Loucy (cell line): ENCODE data around the gene PTPA.

ENCODE experiments used
- H2AFZ ChIP-seq: fragments of 200-600 bp; sonication (generic); 2 replicates; pipeline ENCODE4 v1.6.0; 2016; ENCODE audit warnings: antibody characterized with exemption, mild to moderate bottlenecking, low read length, moderate library complexity
- H3F3A ChIP-seq: fragments of 200-600 bp; 2 replicates; pipeline ENCODE4 v1.6.0; 2016; ENCODE audit warnings: antibody characterized with exemption, low read depth, mild to moderate bottlenecking
- H3K27me3 ChIP-seq: fragments of 200-600 bp; sonication (generic); 2 replicates; pipeline ENCODE4 v1.6.1; 2014; ENCODE audit warnings: low read length, mild to moderate bottlenecking; ENCODE audit not compliant: insufficient read depth, poor library complexity, severe bottlenecking
- H3K36me3 ChIP-seq: fragments of 200-600 bp; sonication (generic); 2 replicates; pipeline ENCODE4 v1.6.1; 2016; ENCODE audit warnings: low read length; ENCODE audit not compliant: insufficient read depth
- H3K4me1 ChIP-seq: fragments of 200-600 bp; sonication (generic); 2 replicates; pipeline ENCODE4 v1.5.1; 2014; ENCODE audit warnings: low read length, mild to moderate bottlenecking; ENCODE audit not compliant: insufficient read depth, poor library complexity, severe bottlenecking
- H3K4me2 ChIP-seq: fragments of 200-600 bp; sonication (generic); 2 replicates; pipeline ENCODE4 v1.6.0; 2014; ENCODE audit warnings: antibody characterized with exemption, low read length, low read depth, mild to moderate bottlenecking; ENCODE audit not compliant: poor library complexity, severe bottlenecking
- H3K4me3 ChIP-seq: fragments of 200-600 bp; sonication (generic); 2 replicates; pipeline ENCODE4 v1.5.1; 2014; ENCODE audit warnings: low read length, mild to moderate bottlenecking, mixed read lengths; ENCODE audit not compliant: poor library complexity, severe bottlenecking
- H3K79me2 ChIP-seq: fragments of 200-600 bp; sonication (generic); 2 replicates; pipeline ENCODE4 v1.6.1; 2014; ENCODE audit warnings: low read length; ENCODE audit not compliant: insufficient read depth
- H3K9ac ChIP-seq: fragments of 200-600 bp; sonication (generic); 2 replicates; pipeline ENCODE4 v1.6.0; 2014; ENCODE audit warnings: mild to moderate bottlenecking, low read depth, low read length, moderate library complexity; ENCODE audit not compliant: poor library complexity, severe bottlenecking
- H3K9me2 ChIP-seq: fragments of 200-600 bp; sonication (generic); replicated peaks from 2 replicates; pipeline ENCODE4 v1.6.1; 2016; ENCODE audit warnings: low read depth, low read length, mixed read lengths
- H3K9me3 ChIP-seq: fragments of 200-600 bp; sonication (generic); 2 replicates; pipeline ENCODE4 v1.6.1; 2014; ENCODE audit warnings: mild to moderate bottlenecking, antibody characterized with exemption, low read length, low read depth; ENCODE audit not compliant: insufficient read depth
- H4K20me1 ChIP-seq: fragments of 200-600 bp; sonication (generic); 2 replicates; pipeline ENCODE4 v1.6.0; 2014; ENCODE audit warnings: antibody characterized with exemption, low read length, mild to moderate bottlenecking; ENCODE audit not compliant: insufficient read depth, poor library complexity, severe bottlenecking
- EZH2phosphoT487 ChIP-seq: fragments of 200-600 bp; IDR thresholded peaks from 2 replicates; pipeline ENCODE4 v1.6.1; 2018; ENCODE audit warnings: antibody characterized with exemption, mild to moderate bottlenecking, moderate library complexity, borderline replicate concordance
- TF ChIP-seq, protein P1 (sequence below): fragments of 200-600 bp; sonication (generic); conservative IDR thresholded peaks from 2 replicates; pipeline ENCODE4 v1.5.1; 2014; ENCODE audit warnings: mild to moderate bottlenecking, antibody characterized with exemption, low read length

PTPA gene

DNA sequence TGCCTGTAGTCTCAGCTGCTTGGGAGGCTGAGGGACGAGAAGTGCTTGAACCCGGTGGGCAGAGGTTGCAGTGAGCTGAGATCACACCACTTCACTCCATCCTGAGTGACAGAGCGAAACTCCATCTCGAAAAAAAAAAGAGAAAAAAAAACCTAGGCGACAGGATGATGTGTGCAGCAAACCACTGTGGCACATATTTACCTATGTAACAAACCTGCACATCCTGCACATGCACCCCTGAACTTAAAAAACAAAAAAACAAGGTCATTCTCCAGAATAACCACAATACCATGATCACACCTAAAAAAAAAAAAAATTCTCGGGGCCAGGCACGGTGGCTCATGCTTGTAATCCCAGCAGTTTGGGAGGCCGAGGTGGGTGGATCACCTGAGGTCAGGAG lies 37.8 kb upstream of the PTPA start:
- Histone ChIP-seq H3K36me3 (no peaks in the 10 kb centered on the region), H3K9ac (no peak overlapping the region), H3K9me2 (no peaks in the 10 kb centered on the region), H4K20me1 (no peaks in the 10 kb centered on the region), H3K27me3 (no peaks in the 10 kb centered on the region), H3K4me3 (no peak overlapping the region), H3K79me2 (peaks cover 20% of the 10 kb centered on the region; the same call in 1 of the 2 replicates), H3K4me1 (peaks cover 33% of the 10 kb centered on the region), H3K9me3 (no peaks in the 10 kb centered on the region), H3F3A (peaks cover 11% of the 10 kb centered on the region; the same call in 1 of the 2 replicates), H2AFZ (no peak overlapping the region), H3K4me2 (no peak overlapping the region)
- no peak for TF ChIP-seq EZH2phosphoT487
- TF ChIP-seq, protein P1, sequence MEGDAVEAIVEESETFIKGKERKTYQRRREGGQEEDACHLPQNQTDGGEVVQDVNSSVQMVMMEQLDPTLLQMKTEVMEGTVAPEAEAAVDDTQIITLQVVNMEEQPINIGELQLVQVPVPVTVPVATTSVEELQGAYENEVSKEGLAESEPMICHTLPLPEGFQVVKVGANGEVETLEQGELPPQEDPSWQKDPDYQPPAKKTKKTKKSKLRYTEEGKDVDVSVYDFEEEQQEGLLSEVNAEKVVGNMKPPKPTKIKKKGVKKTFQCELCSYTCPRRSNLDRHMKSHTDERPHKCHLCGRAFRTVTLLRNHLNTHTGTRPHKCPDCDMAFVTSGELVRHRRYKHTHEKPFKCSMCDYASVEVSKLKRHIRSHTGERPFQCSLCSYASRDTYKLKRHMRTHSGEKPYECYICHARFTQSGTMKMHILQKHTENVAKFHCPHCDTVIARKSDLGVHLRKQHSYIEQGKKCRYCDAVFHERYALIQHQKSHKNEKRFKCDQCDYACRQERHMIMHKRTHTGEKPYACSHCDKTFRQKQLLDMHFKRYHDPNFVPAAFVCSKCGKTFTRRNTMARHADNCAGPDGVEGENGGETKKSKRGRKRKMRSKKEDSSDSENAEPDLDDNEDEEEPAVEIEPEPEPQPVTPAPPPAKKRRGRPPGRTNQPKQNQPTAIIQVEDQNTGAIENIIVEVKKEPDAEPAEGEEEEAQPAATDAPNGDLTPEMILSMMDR = no peak

DNA sequence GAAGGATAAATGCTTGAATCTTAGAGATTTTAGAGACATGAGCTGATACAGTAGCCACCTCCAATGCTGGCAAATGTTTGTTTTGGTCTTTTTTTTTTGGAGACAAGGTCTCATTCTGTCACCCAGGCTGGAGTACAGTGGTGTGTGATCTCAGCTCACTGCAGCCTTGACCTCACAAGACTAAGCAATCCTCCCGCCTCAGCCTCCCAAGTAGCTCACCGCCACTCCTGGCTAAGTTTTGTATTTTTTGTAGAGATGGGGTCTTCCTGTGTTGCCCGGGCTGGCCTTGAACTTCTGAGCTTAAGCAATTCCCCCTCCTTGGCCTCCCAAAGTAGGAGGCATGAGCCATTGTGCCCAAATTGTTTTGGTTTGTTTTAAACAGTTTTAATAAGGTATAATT lies 37.1 kb upstream of the PTPA start:
- TF ChIP-seq EZH2phosphoT487 = no peak
- TF ChIP-seq, protein P1 = no peak
- Histone ChIP-seq H2AFZ (no peak overlapping the region), H3K79me2 (peaks cover 20% of the 10 kb centered on the region; the same call in 1 of the 2 replicates), H3K4me2 (no peak overlapping the region), H3K9ac (no peak overlapping the region), H3K9me2 (no peaks in the 10 kb centered on the region), H3K4me1 (peaks cover 26% of the 10 kb centered on the region), H4K20me1 (no peaks in the 10 kb centered on the region), H3K4me3 (no peak overlapping the region), H3K9me3 (no peaks in the 10 kb centered on the region), H3F3A (peaks cover 4% of the 10 kb centered on the region; the same call in 1 of the 2 replicates), H3K36me3 (no peaks in the 10 kb centered on the region), H3K27me3 (no peaks in the 10 kb centered on the region)

DNA sequence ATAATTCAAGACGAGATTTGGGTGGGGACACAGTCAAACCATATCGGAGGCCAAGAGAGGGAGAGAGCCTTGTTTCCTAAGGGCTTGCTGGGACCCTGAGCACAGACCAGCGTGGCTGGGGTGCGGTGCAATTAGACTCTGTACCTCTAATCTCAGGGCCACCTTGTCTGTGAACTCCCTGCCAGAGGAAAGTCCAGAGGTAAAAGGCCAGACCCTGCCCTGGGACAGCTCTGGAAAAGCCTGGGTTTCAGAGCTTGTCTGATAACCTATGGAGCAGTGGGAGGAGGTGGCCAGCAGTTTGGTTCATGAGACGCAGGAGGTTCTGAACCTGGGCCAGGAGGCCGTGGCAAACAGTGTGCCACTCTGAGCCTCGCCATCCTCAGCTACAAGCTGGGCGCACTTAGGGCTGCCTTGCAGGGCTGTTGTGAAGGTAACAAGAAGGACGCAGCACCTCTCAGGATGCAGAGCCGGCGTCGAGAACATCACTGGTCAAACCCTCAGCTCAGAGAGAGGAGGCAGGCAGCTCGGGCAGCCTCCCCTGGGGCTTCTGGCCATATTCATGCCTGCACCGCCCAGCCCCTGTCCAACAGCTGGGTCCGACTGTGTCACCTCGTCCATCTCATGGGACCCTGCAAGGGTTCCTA lies 35.1 kb upstream of the PTPA start:
- no peaks in the 10 kb centered on the region for H3K36me3 ChIP-seq
- H3K27me3 ChIP-seq = no peaks in the 10 kb centered on the region
- H3K9me3 ChIP-seq = no peaks in the 10 kb centered on the region
- H3K9me2 ChIP-seq = no peaks in the 10 kb centered on the region
- no peak for TF ChIP-seq EZH2phosphoT487
- TF ChIP-seq, protein P1 = no peak
- no peaks in the 10 kb centered on the region for H4K20me1 ChIP-seq
- peaks cover 13% of the 10 kb centered on the region; the same call in 1 of the 2 replicates for H3K79me2 ChIP-seq
- H3F3A ChIP-seq = no peaks in the 10 kb centered on the region
- peaks cover 10% of the 10 kb centered on the region for H3K4me1 ChIP-seq
- H3K4me3 ChIP-seq = no peak overlapping the region
- no peak overlapping the region for H3K9ac ChIP-seq
- no peak overlapping the region for H2AFZ ChIP-seq
- no peak overlapping the region for H3K4me2 ChIP-seq
